ENCODE data around the gene WNT9B. TPM values are rescaled to one million over a fixed set of nuclear protein-coding genes. Genes with fewer than 3 reads are reported as not detected.
A peak's percentile ranks its signal among the peaks of the same experiment; 100 is the strongest.

WNT9B gene
- polyA plus RNA-seq, 1 donor from 2014 or later = not detected

GRCh38 chr17:46848534-46848933 lies 2.8 kb upstream of the WNT9B start:
- Histone ChIP-seq H3K9me2 (ENCODE audit: insufficient read depth, low read length) (no peaks in the 10 kb centered on the region), H3K4me2 (ENCODE audit: low read length) (no peak overlapping the region), H3K79me2 (replicated peaks; ENCODE audit: insufficient read depth, low read length) (no peaks in the 10 kb centered on the region), H3K4me3 (ENCODE audit: low read length) (no peak overlapping the region), H2AFZ (ENCODE audit: low read depth, low read length) (no peak overlapping the region), H3K27me3 (ENCODE audit: insufficient read depth, low read depth, low read length) (peaks cover 73% of the 10 kb centered on the region), H4K20me1 (ENCODE audit: insufficient read depth) (no peaks in the 10 kb centered on the region), H3K9ac (ENCODE audit: low read length) (no peak overlapping the region), H3K36me3 (ENCODE audit: insufficient read depth, low read length) (no peaks in the 10 kb centered on the region), H3K9me3 (ENCODE audit: low read length) (no peaks in the 10 kb centered on the region), H3F3A (ENCODE audit: insufficient read depth, low read length, poor library complexity, severe bottlenecking) (no peaks in the 10 kb centered on the region), H3K27ac (ENCODE audit: low read length) (no peak overlapping the region)
- no peak for TF ChIP-seq MXI1 (conservative IDR thresholded peaks at IDR 0.05; ENCODE audit: poor library complexity, severe bottlenecking)
- TF ChIP-seq EZH2 (IDR thresholded peaks at IDR 0.05; ENCODE audit: borderline replicate concordance, insufficient read depth, low read length, poor library complexity, severe bottlenecking) = no peak
- no peak for TF ChIP-seq EP300 (conservative IDR thresholded peaks at IDR 0.05; ENCODE audit: poor library complexity, severe bottlenecking)
- no peak for TF ChIP-seq SMC3 (conservative IDR thresholded peaks at IDR 0.05; ENCODE audit: poor library complexity)
- no peak for TF ChIP-seq TAF1 (IDR thresholded peaks at IDR 0.05; ENCODE audit: low read depth)
- no peak for TF ChIP-seq POLR2AphosphoS5 (IDR thresholded peaks at IDR 0.05)
- TF ChIP-seq, protein P1, sequence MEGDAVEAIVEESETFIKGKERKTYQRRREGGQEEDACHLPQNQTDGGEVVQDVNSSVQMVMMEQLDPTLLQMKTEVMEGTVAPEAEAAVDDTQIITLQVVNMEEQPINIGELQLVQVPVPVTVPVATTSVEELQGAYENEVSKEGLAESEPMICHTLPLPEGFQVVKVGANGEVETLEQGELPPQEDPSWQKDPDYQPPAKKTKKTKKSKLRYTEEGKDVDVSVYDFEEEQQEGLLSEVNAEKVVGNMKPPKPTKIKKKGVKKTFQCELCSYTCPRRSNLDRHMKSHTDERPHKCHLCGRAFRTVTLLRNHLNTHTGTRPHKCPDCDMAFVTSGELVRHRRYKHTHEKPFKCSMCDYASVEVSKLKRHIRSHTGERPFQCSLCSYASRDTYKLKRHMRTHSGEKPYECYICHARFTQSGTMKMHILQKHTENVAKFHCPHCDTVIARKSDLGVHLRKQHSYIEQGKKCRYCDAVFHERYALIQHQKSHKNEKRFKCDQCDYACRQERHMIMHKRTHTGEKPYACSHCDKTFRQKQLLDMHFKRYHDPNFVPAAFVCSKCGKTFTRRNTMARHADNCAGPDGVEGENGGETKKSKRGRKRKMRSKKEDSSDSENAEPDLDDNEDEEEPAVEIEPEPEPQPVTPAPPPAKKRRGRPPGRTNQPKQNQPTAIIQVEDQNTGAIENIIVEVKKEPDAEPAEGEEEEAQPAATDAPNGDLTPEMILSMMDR (IDR thresholded peaks at IDR 0.05; ENCODE audit: poor library complexity, severe bottlenecking) = no peak
- no peak for TF ChIP-seq RAD21 (conservative IDR thresholded peaks at IDR 0.05)
- no peak for TF ChIP-seq REST (IDR thresholded peaks at IDR 0.05; ENCODE audit: borderline replicate concordance)

GRCh38 chr17:46850688-46851028 lies 725 bp upstream of the WNT9B start:
- Histone ChIP-seq H3K4me2 (ENCODE audit: low read length) (no peak overlapping the region), H3K27me3 (ENCODE audit: insufficient read depth, low read depth, low read length) (peaks cover 79% of the 10 kb centered on the region)

More at GRCh38 chr17:46850688-46851028, 725 bp upstream of the WNT9B start:
- no peak for TF ChIP-seq EZH2 (IDR thresholded peaks at IDR 0.05; ENCODE audit: borderline replicate concordance, insufficient read depth, low read length, poor library complexity, severe bottlenecking)
- TF ChIP-seq SMC3 (conservative IDR thresholded peaks at IDR 0.05; ENCODE audit: poor library complexity) = no peak
- TF ChIP-seq MXI1 (conservative IDR thresholded peaks at IDR 0.05; ENCODE audit: poor library complexity, severe bottlenecking) = no peak
- TF ChIP-seq RAD21 (conservative IDR thresholded peaks at IDR 0.05) = no peak
- TF ChIP-seq REST (IDR thresholded peaks at IDR 0.05; ENCODE audit: borderline replicate concordance) = no peak
- no peak for TF ChIP-seq TAF1 (IDR thresholded peaks at IDR 0.05; ENCODE audit: low read depth)
- no peak for TF ChIP-seq EP300 (conservative IDR thresholded peaks at IDR 0.05; ENCODE audit: poor library complexity, severe bottlenecking)
- TF ChIP-seq POLR2AphosphoS5 (IDR thresholded peaks at IDR 0.05) = no peak
- TF ChIP-seq, protein P1 (IDR thresholded peaks at IDR 0.05; ENCODE audit: poor library complexity, severe bottlenecking) = no peak
- Histone ChIP-seq H4K20me1 (ENCODE audit: insufficient read depth) (no peaks in the 10 kb centered on the region), H3K79me2 (replicated peaks; ENCODE audit: insufficient read depth, low read length) (no peaks in the 10 kb centered on the region), H3K9ac (ENCODE audit: low read length) (no peak overlapping the region), H3F3A (ENCODE audit: insufficient read depth, low read length, poor library complexity, severe bottlenecking) (no peaks in the 10 kb centered on the region), H3K36me3 (ENCODE audit: insufficient read depth, low read length) (no peaks in the 10 kb centered on the region), H3K4me3 (ENCODE audit: low read length) (peak overlapping the region; percentile 70), H3K9me3 (ENCODE audit: low read length) (no peaks in the 10 kb centered on the region), H3K9me2 (ENCODE audit: insufficient read depth, low read length) (no peaks in the 10 kb centered on the region), H2AFZ (ENCODE audit: low read depth, low read length) (no peak overlapping the region), H3K27ac (ENCODE audit: low read length) (no peak overlapping the region)
